ENCODE results near the gene PPP2R5B. TPM values are rescaled to one million over a fixed set of nuclear protein-coding genes. Genes with fewer than 3 reads are reported as not detected.

PPP2R5B gene
- total RNA-seq, 2 experiments from 2014 or later = 8.6 to 16.2 TPM

DNA sequence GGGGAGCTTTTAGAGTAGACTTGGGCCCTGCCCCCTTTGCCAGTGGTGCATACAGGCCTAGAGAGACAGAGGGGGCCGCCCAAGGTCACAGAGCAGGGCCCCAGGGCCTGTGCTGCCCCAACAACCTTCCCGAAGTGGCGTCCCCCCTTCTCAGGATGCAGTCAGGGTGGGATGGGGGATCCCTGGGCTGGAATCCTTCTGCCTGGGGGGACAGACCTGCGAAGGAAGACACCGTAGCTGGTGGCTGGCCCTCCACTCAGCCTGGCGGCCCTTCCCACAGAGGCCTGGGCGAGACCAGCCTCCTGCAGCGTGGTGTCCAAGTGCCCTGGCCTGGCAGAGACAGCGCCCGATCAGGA, 31.7 kb upstream of the PPP2R5B start:
- H3K27ac ChIP-seq (ENCODE audit: low read depth, low read length, poor library complexity, severe bottlenecking) = no peak overlapping the region
- peaks cover 18% of the 10 kb centered on the region for H3K4me1 ChIP-seq (ENCODE audit: insufficient read depth, low read length, poor library complexity, severe bottlenecking)
- no peak overlapping the region for H2AFZ ChIP-seq (ENCODE audit: low read length)
- no peaks in the 10 kb centered on the region for H4K20me1 ChIP-seq (ENCODE audit: insufficient read depth, low read length)
- no TSS peak for BruUV-seq (replicated peaks)
- H3K4me2 ChIP-seq (ENCODE audit: low read length) = no peak overlapping the region
- H3K36me3 ChIP-seq (ENCODE audit: insufficient read depth, low read length) = peaks cover 3% of the 10 kb centered on the region; the same call in 1 of the 2 replicates
- H3K9me3 ChIP-seq (ENCODE audit: low read length) = no peaks in the 10 kb centered on the region
- TF ChIP-seq, protein P1, sequence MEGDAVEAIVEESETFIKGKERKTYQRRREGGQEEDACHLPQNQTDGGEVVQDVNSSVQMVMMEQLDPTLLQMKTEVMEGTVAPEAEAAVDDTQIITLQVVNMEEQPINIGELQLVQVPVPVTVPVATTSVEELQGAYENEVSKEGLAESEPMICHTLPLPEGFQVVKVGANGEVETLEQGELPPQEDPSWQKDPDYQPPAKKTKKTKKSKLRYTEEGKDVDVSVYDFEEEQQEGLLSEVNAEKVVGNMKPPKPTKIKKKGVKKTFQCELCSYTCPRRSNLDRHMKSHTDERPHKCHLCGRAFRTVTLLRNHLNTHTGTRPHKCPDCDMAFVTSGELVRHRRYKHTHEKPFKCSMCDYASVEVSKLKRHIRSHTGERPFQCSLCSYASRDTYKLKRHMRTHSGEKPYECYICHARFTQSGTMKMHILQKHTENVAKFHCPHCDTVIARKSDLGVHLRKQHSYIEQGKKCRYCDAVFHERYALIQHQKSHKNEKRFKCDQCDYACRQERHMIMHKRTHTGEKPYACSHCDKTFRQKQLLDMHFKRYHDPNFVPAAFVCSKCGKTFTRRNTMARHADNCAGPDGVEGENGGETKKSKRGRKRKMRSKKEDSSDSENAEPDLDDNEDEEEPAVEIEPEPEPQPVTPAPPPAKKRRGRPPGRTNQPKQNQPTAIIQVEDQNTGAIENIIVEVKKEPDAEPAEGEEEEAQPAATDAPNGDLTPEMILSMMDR (conservative IDR thresholded peaks at IDR 0.05; ENCODE audit: low read length) = no peak
- no peak for TF ChIP-seq EZH2phosphoT487 (IDR thresholded peaks at IDR 0.05; ENCODE audit: borderline replicate concordance, low read depth, low read length)
- intact Hi-C loops (cut with micrococcal nuclease; ENCODE audit: unreplicated experiment) = loop anchor here (5.0 kb wide), 1 partner anchor 106 kb away; no protein-coding TSS in a partner anchor
- H3K4me3 ChIP-seq (ENCODE audit: low read depth, low read length, poor library complexity, severe bottlenecking) = no peak overlapping the region
- H3K79me2 ChIP-seq (ENCODE audit: insufficient read depth, low read depth, low read length) = no peaks in the 10 kb centered on the region
- H3K9me2 ChIP-seq (ENCODE audit: insufficient read depth, low read length) = no peaks in the 10 kb centered on the region
- CTCF ChIA-PET (ENCODE audit: unreplicated experiment) = interaction anchor here (1.3 to 2.9 kb wide), 2 partner anchors 9 to 45 kb away, joined by 4 to 9 read pairs; no protein-coding TSS in a partner anchor
- POLR2A ChIA-PET = interaction anchor here (2.0 kb wide), 1 partner anchor 44 kb away, joined by 4 read pairs; no protein-coding TSS in a partner anchor
- no peak for DNase-seq (ENCODE audit: low spot score)

DNA sequence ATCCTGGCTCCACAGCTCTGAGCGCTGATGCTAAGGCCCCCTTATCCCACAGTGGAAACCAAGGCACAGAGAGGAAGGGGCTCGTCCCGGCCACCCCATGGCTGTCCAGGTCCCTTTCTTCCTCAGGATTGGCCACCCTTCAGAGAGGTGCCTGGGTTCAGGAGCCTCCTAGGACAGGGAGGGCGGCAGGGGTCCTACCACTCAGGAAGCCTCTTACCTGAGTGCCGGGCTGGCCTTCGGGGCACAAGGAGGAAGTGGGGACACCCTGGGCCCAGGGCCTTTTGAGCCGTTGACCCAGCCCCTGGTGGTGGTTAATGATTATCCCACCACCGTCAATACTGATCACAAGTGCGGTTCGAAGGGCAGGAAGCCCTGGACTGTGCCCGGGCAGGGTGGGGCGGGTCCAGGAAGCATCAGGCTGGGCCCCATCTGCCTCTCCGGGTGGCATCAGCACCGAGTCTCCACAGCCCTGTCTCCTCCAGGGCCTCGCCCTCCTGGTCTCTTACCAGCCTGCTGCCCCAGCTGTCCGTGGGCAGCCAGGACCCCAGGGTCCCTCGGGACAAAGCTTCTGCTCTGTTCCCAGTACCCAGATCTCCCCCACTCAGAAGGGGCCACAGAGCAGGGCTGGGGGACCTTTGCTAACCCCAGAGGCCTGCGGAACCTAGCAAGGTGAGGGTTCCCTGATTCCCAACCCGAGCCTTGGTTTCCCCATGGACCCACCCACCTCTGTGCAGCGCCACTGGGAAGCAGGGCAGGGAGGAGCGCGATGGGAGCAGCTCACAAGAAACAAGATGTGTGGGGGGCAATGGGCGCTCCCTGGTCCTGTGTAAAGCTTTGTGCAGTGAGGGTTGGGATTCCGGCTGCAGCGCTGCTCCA, 31.1 kb upstream of the PPP2R5B start:
- Histone ChIP-seq H3K27ac (ENCODE audit: low read depth, low read length, poor library complexity, severe bottlenecking) (no peak overlapping the region), H3K4me1 (ENCODE audit: insufficient read depth, low read length, poor library complexity, severe bottlenecking) (peaks cover 12% of the 10 kb centered on the region), H3K4me2 (ENCODE audit: low read length) (no peak overlapping the region), H3K79me2 (ENCODE audit: insufficient read depth, low read depth, low read length) (no peaks in the 10 kb centered on the region), H3K9me3 (ENCODE audit: low read length) (no peaks in the 10 kb centered on the region), H3K4me3 (ENCODE audit: low read depth, low read length, poor library complexity, severe bottlenecking) (no peak overlapping the region), H3K9me2 (ENCODE audit: insufficient read depth, low read length) (no peaks in the 10 kb centered on the region), H2AFZ (ENCODE audit: low read length) (no peak overlapping the region), H3K36me3 (ENCODE audit: insufficient read depth, low read length) (peaks cover 5% of the 10 kb centered on the region; the same call in 1 of the 2 replicates), H4K20me1 (ENCODE audit: insufficient read depth, low read length) (no peaks in the 10 kb centered on the region)
- no TSS peak for BruUV-seq (replicated peaks)
- ChIA-PET POLR2A (interaction anchor here (1.3 to 2.0 kb wide), 2 partner anchors 45 kb away, joined by 4 to 7 read pairs; no protein-coding TSS in a partner anchor), CTCF (ENCODE audit: unreplicated experiment) (interaction anchor here (1.0 to 2.9 kb wide), 4 partner anchors 10 to 45 kb away, joined by 4 to 9 read pairs (median 5); no protein-coding TSS in a partner anchor)
- no peak for DNase-seq (ENCODE audit: low spot score)
- no peak for TF ChIP-seq EZH2phosphoT487 (IDR thresholded peaks at IDR 0.05; ENCODE audit: borderline replicate concordance, low read depth, low read length)
- TF ChIP-seq, protein P1 (conservative IDR thresholded peaks at IDR 0.05; ENCODE audit: low read length) = no peak
- intact Hi-C loops (cut with micrococcal nuclease; ENCODE audit: unreplicated experiment) = loop anchor here (1.0 to 5.0 kb wide), 2 partner anchors 46 to 106 kb away; no protein-coding TSS in a partner anchor

Measured in OCI-LY7 (cell line).